ENCODE measurements around the gene PAGE1. TPM values are rescaled to one million over a fixed set of nuclear protein-coding genes. Genes with fewer than 3 reads are reported as not detected.

PAGE1 gene
- polyA plus RNA-seq, 1 donor = not detected

DNA sequence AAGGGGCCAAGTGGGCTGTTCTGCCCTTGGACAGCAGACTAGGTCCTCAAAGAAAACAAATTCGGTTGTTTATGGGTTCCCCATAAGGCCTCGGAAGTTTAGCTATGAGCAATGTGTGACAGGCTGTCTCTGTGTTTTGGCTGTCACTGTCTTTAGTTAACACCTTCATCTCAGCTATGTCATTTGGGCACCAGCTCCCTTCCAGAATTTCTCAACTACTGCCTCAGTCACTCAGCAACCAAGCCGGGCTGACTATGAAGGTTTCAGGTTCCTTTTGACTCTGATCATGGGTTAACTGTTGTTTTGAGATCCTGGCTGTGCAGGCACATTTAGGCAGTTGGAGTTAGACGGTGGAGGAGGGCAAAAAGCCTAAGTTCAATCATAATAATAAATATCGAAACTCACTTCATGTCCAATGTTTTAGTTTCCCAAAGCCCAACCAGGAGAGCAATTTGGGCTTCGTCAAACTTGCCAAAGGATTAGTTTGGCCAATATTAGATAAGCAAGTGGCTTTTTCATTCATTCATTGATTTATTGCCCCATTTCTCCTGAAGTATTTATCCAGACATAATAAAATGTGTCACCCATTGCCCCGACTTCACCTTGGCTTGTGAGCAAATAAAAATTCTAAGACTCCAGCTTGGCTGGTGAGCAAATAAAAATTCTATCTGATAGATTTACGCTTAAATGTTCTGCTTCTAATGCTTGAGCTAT is 9.1 kb upstream of the PAGE1 start:
- DNase-seq = no peak
- Histone ChIP-seq H3K36me3 (ENCODE audit: control insufficient read depth, insufficient read depth, low read length) (no peaks in the 10 kb centered on the region), H3K27ac (ENCODE audit: low read length) (no peak overlapping the region), H3K4me3 (ENCODE audit: low read length) (no peak overlapping the region), H3K9me3 (ENCODE audit: control insufficient read depth, low read depth, low read length) (no peaks in the 10 kb centered on the region), H3K4me1 (ENCODE audit: control insufficient read depth, insufficient read depth, low read length) (no peaks in the 10 kb centered on the region), H3K27me3 (ENCODE audit: control insufficient read depth, insufficient read depth, low read length) (no peaks in the 10 kb centered on the region)
- no CpG with 5 or more reads among the region's 8 CpGs for WGBS (ENCODE audit: insufficient coverage, low lambda C conversion rate)

- 50% methylated on average over 2 of the region's 5 CpGs for WGBS (ENCODE audit: insufficient coverage, low lambda C conversion rate)
- DNase-seq = no peak
- Histone ChIP-seq H3K36me3 (ENCODE audit: control insufficient read depth, insufficient read depth, low read length) (no peaks in the 10 kb centered on the region), H3K4me1 (ENCODE audit: control insufficient read depth, insufficient read depth, low read length) (no peaks in the 10 kb centered on the region), H3K27ac (ENCODE audit: low read length) (no peak overlapping the region), H3K27me3 (ENCODE audit: control insufficient read depth, insufficient read depth, low read length) (no peaks in the 10 kb centered on the region), H3K4me3 (ENCODE audit: low read length) (no peak overlapping the region), H3K9me3 (ENCODE audit: control insufficient read depth, low read depth, low read length) (no peaks in the 10 kb centered on the region)
These were observed 6.1 kb upstream of the PAGE1 start for GRCh38 chrX:49701933-49702332.

DNA sequence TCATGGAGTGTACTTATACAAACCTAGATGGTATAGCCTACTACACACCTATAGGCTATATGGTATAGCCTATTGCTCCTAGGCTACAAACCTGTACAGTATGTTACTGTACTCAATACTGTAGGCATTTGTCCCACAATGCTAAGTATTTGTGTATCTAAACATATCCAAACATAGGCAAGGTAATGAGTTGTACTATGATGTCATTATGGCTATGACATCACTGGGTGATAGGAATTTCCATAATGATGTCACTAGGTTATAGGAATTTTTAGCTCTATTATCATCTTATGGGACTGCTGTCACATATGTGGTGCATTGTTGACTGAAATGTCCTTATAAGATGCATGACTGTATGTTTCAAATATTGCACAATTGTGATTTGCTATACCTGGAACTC is 5.5 kb upstream of the PAGE1 start:
- Histone ChIP-seq H3K27me3 (ENCODE audit: control insufficient read depth, insufficient read depth, low read length) (no peaks in the 10 kb centered on the region), H3K4me1 (ENCODE audit: control insufficient read depth, insufficient read depth, low read length) (no peaks in the 10 kb centered on the region), H3K27ac (ENCODE audit: low read length) (no peak overlapping the region), H3K36me3 (ENCODE audit: control insufficient read depth, insufficient read depth, low read length) (no peaks in the 10 kb centered on the region), H3K9me3 (ENCODE audit: control insufficient read depth, low read depth, low read length) (no peaks in the 10 kb centered on the region), H3K4me3 (ENCODE audit: low read length) (no peak overlapping the region)
- DNase-seq = no peak

- H3K9me3 ChIP-seq (ENCODE audit: control insufficient read depth, low read depth, low read length) = no peaks in the 10 kb centered on the region
- no peaks in the 10 kb centered on the region for H3K27me3 ChIP-seq (ENCODE audit: control insufficient read depth, insufficient read depth, low read length)
- no peaks in the 10 kb centered on the region for H3K4me1 ChIP-seq (ENCODE audit: control insufficient read depth, insufficient read depth, low read length)
- WGBS (ENCODE audit: insufficient coverage, low lambda C conversion rate) = no CpG with 5 or more reads among the region's 2 CpGs
- DNase-seq = no peak
- H3K36me3 ChIP-seq (ENCODE audit: control insufficient read depth, insufficient read depth, low read length) = no peaks in the 10 kb centered on the region
- no peak overlapping the region for H3K4me3 ChIP-seq (ENCODE audit: low read length)
- H3K27ac ChIP-seq (ENCODE audit: low read length) = no peak overlapping the region
These were observed 20.6 kb downstream of the PAGE1 start for GRCh38 chrX:49675075-49675719.

GRCh38 chrX:49673394-49673793 is 22.4 kb downstream of the PAGE1 start:
- Histone ChIP-seq H3K27me3 (ENCODE audit: control insufficient read depth, insufficient read depth, low read length) (no peaks in the 10 kb centered on the region), H3K4me1 (ENCODE audit: control insufficient read depth, insufficient read depth, low read length) (no peaks in the 10 kb centered on the region), H3K9me3 (ENCODE audit: control insufficient read depth, low read depth, low read length) (no peaks in the 10 kb centered on the region), H3K27ac (ENCODE audit: low read length) (no peak overlapping the region), H3K4me3 (ENCODE audit: low read length) (no peak overlapping the region), H3K36me3 (ENCODE audit: control insufficient read depth, insufficient read depth, low read length) (no peaks in the 10 kb centered on the region)
- no CpG with 5 or more reads among the region's 12 CpGs for WGBS (ENCODE audit: insufficient coverage, low lambda C conversion rate)
- DNase-seq = no peak

GRCh38 chrX:49664824-49665223 is 31.0 kb downstream of the PAGE1 start:
- no peaks in the 10 kb centered on the region for H3K4me1 ChIP-seq (ENCODE audit: control insufficient read depth, insufficient read depth, low read length)
- H3K4me3 ChIP-seq (ENCODE audit: low read length) = no peak overlapping the region
- H3K27me3 ChIP-seq (ENCODE audit: control insufficient read depth, insufficient read depth, low read length) = no peaks in the 10 kb centered on the region
- DNase-seq = no peak
- no peak overlapping the region for H3K27ac ChIP-seq (ENCODE audit: low read length)
- H3K9me3 ChIP-seq (ENCODE audit: control insufficient read depth, low read depth, low read length) = no peaks in the 10 kb centered on the region
- no peaks in the 10 kb centered on the region for H3K36me3 ChIP-seq (ENCODE audit: control insufficient read depth, insufficient read depth, low read length)
- WGBS (ENCODE audit: insufficient coverage, low lambda C conversion rate) = no CpG with 5 or more reads among the region's 10 CpGs

DNA sequence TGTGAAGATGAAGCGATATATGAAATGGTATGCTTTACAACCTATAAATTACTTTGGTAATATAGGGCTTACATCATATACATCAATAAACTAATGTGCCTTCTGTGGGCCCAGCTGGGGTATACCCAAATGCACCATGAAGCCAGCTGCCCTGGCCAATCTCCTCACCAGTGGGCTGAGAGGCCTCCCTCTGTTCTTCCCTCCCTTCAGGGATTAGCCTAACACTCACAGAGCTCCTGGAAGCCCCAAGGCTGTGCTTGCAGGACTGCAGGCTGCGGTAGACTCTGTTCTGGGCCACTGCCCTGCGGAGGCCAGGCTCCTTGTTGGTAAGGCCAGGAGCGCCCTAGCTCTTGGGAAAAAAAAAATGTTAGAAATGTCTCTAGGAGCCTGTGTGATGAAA is 33.9 kb downstream of the PAGE1 start:
- Histone ChIP-seq H3K27ac (ENCODE audit: low read length) (no peak overlapping the region), H3K9me3 (ENCODE audit: control insufficient read depth, low read depth, low read length) (no peaks in the 10 kb centered on the region), H3K36me3 (ENCODE audit: control insufficient read depth, insufficient read depth, low read length) (no peaks in the 10 kb centered on the region), H3K4me3 (ENCODE audit: low read length) (no peak overlapping the region), H3K27me3 (ENCODE audit: control insufficient read depth, insufficient read depth, low read length) (no peaks in the 10 kb centered on the region), H3K4me1 (ENCODE audit: control insufficient read depth, insufficient read depth, low read length) (no peaks in the 10 kb centered on the region)
- DNase-seq = no peak
- WGBS (ENCODE audit: insufficient coverage, low lambda C conversion rate) = no CpG with 5 or more reads among the region's 4 CpGs

- DNase-seq = no peak
- Histone ChIP-seq H3K4me1 (ENCODE audit: control insufficient read depth, insufficient read depth, low read length) (no peaks in the 10 kb centered on the region), H3K27me3 (ENCODE audit: control insufficient read depth, insufficient read depth, low read length) (no peaks in the 10 kb centered on the region), H3K4me3 (ENCODE audit: low read length) (no peak overlapping the region), H3K36me3 (ENCODE audit: control insufficient read depth, insufficient read depth, low read length) (no peaks in the 10 kb centered on the region), H3K9me3 (ENCODE audit: control insufficient read depth, low read depth, low read length) (no peaks in the 10 kb centered on the region), H3K27ac (ENCODE audit: low read length) (no peak overlapping the region)
- no CpG with 5 or more reads among the region's 4 CpGs for whole genome bisulfite sequencing (ENCODE audit: insufficient coverage, low lambda C conversion rate)
These were observed 36.0 kb downstream of the PAGE1 start for GRCh38 chrX:49659771-49660170.

- Histone ChIP-seq H3K4me3 (ENCODE audit: low read length) (no peak overlapping the region), H3K27me3 (ENCODE audit: control insufficient read depth, insufficient read depth, low read length) (no peaks in the 10 kb centered on the region)
These were observed 39.3 kb downstream of the PAGE1 start for GRCh38 chrX:49656533-49656932.

GRCh38 chrX:49644991-49645637 is 50.7 kb downstream of the PAGE1 start:
- H3K4me3 ChIP-seq (ENCODE audit: low read length) = no peak overlapping the region
- WGBS (ENCODE audit: insufficient coverage, low lambda C conversion rate) = no CpG with 5 or more reads among the region's 8 CpGs

More at GRCh38 chrX:49656533-49656932, 39.3 kb downstream of the PAGE1 start:
- no peak for DNase-seq
- no peak overlapping the region for H3K27ac ChIP-seq (ENCODE audit: low read length)
- no CpG with 5 or more reads among the region's 3 CpGs for WGBS (ENCODE audit: insufficient coverage, low lambda C conversion rate)
- H3K9me3 ChIP-seq (ENCODE audit: control insufficient read depth, low read depth, low read length) = no peaks in the 10 kb centered on the region
- H3K4me1 ChIP-seq (ENCODE audit: control insufficient read depth, insufficient read depth, low read length) = no peaks in the 10 kb centered on the region
- no peaks in the 10 kb centered on the region for H3K36me3 ChIP-seq (ENCODE audit: control insufficient read depth, insufficient read depth, low read length)

More at GRCh38 chrX:49644991-49645637, 50.7 kb downstream of the PAGE1 start:
- H3K27ac ChIP-seq (ENCODE audit: low read length) = no peak overlapping the region
- H3K36me3 ChIP-seq (ENCODE audit: control insufficient read depth, insufficient read depth, low read length) = no peaks in the 10 kb centered on the region
- no peaks in the 10 kb centered on the region for H3K4me1 ChIP-seq (ENCODE audit: control insufficient read depth, insufficient read depth, low read length)
- DNase-seq = no peak
- no peaks in the 10 kb centered on the region for H3K27me3 ChIP-seq (ENCODE audit: control insufficient read depth, insufficient read depth, low read length)
- no peaks in the 10 kb centered on the region for H3K9me3 ChIP-seq (ENCODE audit: control insufficient read depth, low read depth, low read length)

Data from large intestine (tissue), 3 donors.